ENCODE data around the gene NUFIP1. TPM values are rescaled to one million over a fixed set of nuclear protein-coding genes. Genes with fewer than 3 reads are reported as not detected.
A peak's percentile ranks its signal among the peaks of the same experiment; 100 is the strongest.
"Not testable (repeated sequence)": the region's sequence is repeated elsewhere in the genome, so short reads cannot be mapped to it uniquely, and the experiment has no call there.

Gene NUFIP1
- polyA plus RNA-seq, 10 donors: 6.5 to 10.8 (median 8.3) TPM

GRCh38 chr13:44971656-44972595 lies 17.3 kb downstream of the NUFIP1 start:
- no peak for DNase-seq

GRCh38 chr13:44969551-44970484 lies 19.5 kb downstream of the NUFIP1 start:
- DNase-seq: peak; percentile 44 to 82 (median 68)

GRCh38 chr13:44968434-44968815 lies 20.8 kb downstream of the NUFIP1 start:
- peak in 1 of 3 donors; percentile 52 for DNase-seq

GRCh38 chr13:44967704-44968433 lies 21.4 kb downstream of the NUFIP1 start:
- DNase-seq: peak in 1 of 3 donors; percentile 30

- DNase-seq: no peak
Observed at GRCh38 chr13:44961997-44962396, 27.3 kb downstream of the NUFIP1 start.

- DNase-seq: no peak
Observed at GRCh38 chr13:44955406-44955805, 33.9 kb downstream of the NUFIP1 start.

- DNase-seq: no peak
Observed at GRCh38 chr13:44954224-44954623, 35.0 kb downstream of the NUFIP1 start.

- DNase-seq: no peak
Observed at GRCh38 chr13:44952671-44953070, 36.6 kb downstream of the NUFIP1 start.

- no peak for DNase-seq
Observed at GRCh38 chr13:44951184-44951583, 38.1 kb downstream of the NUFIP1 start.

GRCh38 chr13:44943411-44943810 lies 45.9 kb downstream of the NUFIP1 start:
- DNase-seq: not testable (repeated sequence)

GRCh38 chr13:44938854-44939253 lies 50.4 kb downstream of the NUFIP1 start:
- DNase-seq: no peak

- no peak for DNase-seq
Observed at GRCh38 chr13:44936246-44936645, 53.0 kb downstream of the NUFIP1 start.

- DNase-seq: no peak
Observed at GRCh38 chr13:44934724-44935123, 54.5 kb downstream of the NUFIP1 start.

GRCh38 chr13:44932850-44933251 lies 56.4 kb downstream of the NUFIP1 start:
- peak in 1 of 3 donors; percentile 51 for DNase-seq

- DNase-seq: peak in 1 of 3 donors; percentile 41
Observed at GRCh38 chr13:44932171-44932849, 57.0 kb downstream of the NUFIP1 start.

GRCh38 chr13:44930963-44931623 lies 58.2 kb downstream of the NUFIP1 start:
- DNase-seq: peak in 1 of 3 donors; percentile 33

- DNase-seq: no peak
Observed at GRCh38 chr13:44930280-44930679, 59.0 kb downstream of the NUFIP1 start.

- peak in 1 of 3 donors; percentile 38 for DNase-seq
Observed at GRCh38 chr13:44929692-44930091, 59.6 kb downstream of the NUFIP1 start.

GRCh38 chr13:44927968-44928367 lies 61.3 kb downstream of the NUFIP1 start:
- DNase-seq: no peak

Measured in muscle of back (tissue), 11 donors.